Astrocyte (in vitro differentiated cells and primary cell): ENCODE data around the gene LRRK1. TPM values are rescaled to one million over a fixed set of nuclear protein-coding genes. Genes with fewer than 3 reads are reported as not detected.

ENCODE experiments used
- DNase-seq: peaks from one replicate; pipeline ENCODE4 v3.0.0-alpha.2; 2010; ENCODE audit warnings: low read depth
- FAIRE-seq: peaks from 2 replicates; lab custom pipeline; 2011; peaks lifted over from hg19 to GRCh38; lab: Jason Lieb, UNC
- H2AFZ ChIP-seq: 2 replicates; pipeline ENCODE4 v1.6.0; 2012; ENCODE audit warnings: low read depth, low read length, inconsistent platforms
- H3K27ac ChIP-seq: 2 replicates; pipeline ENCODE4 v1.5.1; 2011; ENCODE audit warnings: low read depth, low read length, inconsistent platforms
- H3K27me3 ChIP-seq: 2 replicates; pipeline ENCODE4 v1.6.0; 2011; ENCODE audit warnings: low read length, inconsistent platforms; ENCODE audit not compliant: insufficient read depth
- H3K36me3 ChIP-seq: 2 replicates; pipeline ENCODE4 v1.5.1; 2011; ENCODE audit warnings: low read length, inconsistent platforms; ENCODE audit not compliant: insufficient read depth
- H3K4me1 ChIP-seq: 2 replicates; pipeline ENCODE4 v1.5.1; 2011; ENCODE audit warnings: low read length, inconsistent platforms; ENCODE audit not compliant: insufficient read depth
- H3K4me2 ChIP-seq: 2 replicates; pipeline ENCODE4 v1.6.0; 2012; ENCODE audit warnings: low read length, inconsistent platforms
- H3K4me3 ChIP-seq: 2 replicates; pipeline ENCODE4 v1.5.1; 2011; ENCODE audit warnings: low read depth, mild to moderate bottlenecking, low read length, inconsistent platforms; ENCODE audit not compliant: insufficient read depth
- H3K79me2 ChIP-seq: 2 replicates; pipeline ENCODE4 v1.6.0; 2012; ENCODE audit warnings: mild to moderate bottlenecking, low read length, inconsistent platforms; ENCODE audit not compliant: insufficient read depth
- H3K9ac ChIP-seq: 2 replicates; pipeline ENCODE4 v1.6.0; 2012; ENCODE audit warnings: mild to moderate bottlenecking, low read length, inconsistent platforms
- H3K9me3 ChIP-seq: 2 replicates; pipeline ENCODE4 v1.5.1; 2012; ENCODE audit warnings: low read depth, mild to moderate bottlenecking, low read length, inconsistent platforms; ENCODE audit not compliant: insufficient read depth
- H4K20me1 ChIP-seq: 2 replicates; pipeline ENCODE4 v1.6.0; 2012; ENCODE audit warnings: low read length, inconsistent platforms; ENCODE audit not compliant: insufficient read depth
- H3K27ac Mint-ChIP-seq: one replicate; pipeline ENCODE4 v1.8.0; 2021; ENCODE audit warnings: mild to moderate bottlenecking, mixed read lengths; ENCODE audit not compliant: unreplicated experiment
- H3K27me3 Mint-ChIP-seq: one replicate; pipeline ENCODE4 v1.8.0; 2021; ENCODE audit warnings: low read depth, mixed read lengths; ENCODE audit not compliant: unreplicated experiment
- H3K36me3 Mint-ChIP-seq: one replicate; pipeline ENCODE4 v1.8.0; 2021; ENCODE audit warnings: low read depth, mixed read lengths; ENCODE audit not compliant: unreplicated experiment
- H3K4me1 Mint-ChIP-seq: one replicate; pipeline ENCODE4 v1.8.0; 2021; ENCODE audit warnings: low read depth, mixed read lengths; ENCODE audit not compliant: unreplicated experiment
- H3K4me3 Mint-ChIP-seq: one replicate; pipeline ENCODE4 v1.8.0; 2021; ENCODE audit warnings: mild to moderate bottlenecking, moderate library complexity, mixed read lengths; ENCODE audit not compliant: unreplicated experiment
- H3K9me3 Mint-ChIP-seq: one replicate; pipeline ENCODE4 v1.8.0; 2021; ENCODE audit warnings: mild to moderate bottlenecking, mixed read lengths; ENCODE audit not compliant: unreplicated experiment
- EZH2 ChIP-seq: IDR thresholded peaks from 2 replicates; pipeline ENCODE4 v1.6.1; 2012; ENCODE audit warnings: mild to moderate bottlenecking, low read length, inconsistent platforms; ENCODE audit not compliant: insufficient read depth
- total RNA-seq: library from RNA; stranded (reverse); gene quantifications from 2 replicates; pipeline ENCODE4 v1.2.1, GENCODE V29; 2021
- TF ChIP-seq, protein P1 (sequence below): IDR thresholded peaks from 2 replicates; pipeline ENCODE4 v1.5.1; 2011; ENCODE audit warnings: low read depth, mild to moderate bottlenecking, inconsistent platforms, low read length, moderate library complexity; ENCODE audit not compliant: insufficient read depth

The LRRK1 gene
- total RNA-seq, 1 donor from 2014 or later: 0.41 TPM

DNA sequence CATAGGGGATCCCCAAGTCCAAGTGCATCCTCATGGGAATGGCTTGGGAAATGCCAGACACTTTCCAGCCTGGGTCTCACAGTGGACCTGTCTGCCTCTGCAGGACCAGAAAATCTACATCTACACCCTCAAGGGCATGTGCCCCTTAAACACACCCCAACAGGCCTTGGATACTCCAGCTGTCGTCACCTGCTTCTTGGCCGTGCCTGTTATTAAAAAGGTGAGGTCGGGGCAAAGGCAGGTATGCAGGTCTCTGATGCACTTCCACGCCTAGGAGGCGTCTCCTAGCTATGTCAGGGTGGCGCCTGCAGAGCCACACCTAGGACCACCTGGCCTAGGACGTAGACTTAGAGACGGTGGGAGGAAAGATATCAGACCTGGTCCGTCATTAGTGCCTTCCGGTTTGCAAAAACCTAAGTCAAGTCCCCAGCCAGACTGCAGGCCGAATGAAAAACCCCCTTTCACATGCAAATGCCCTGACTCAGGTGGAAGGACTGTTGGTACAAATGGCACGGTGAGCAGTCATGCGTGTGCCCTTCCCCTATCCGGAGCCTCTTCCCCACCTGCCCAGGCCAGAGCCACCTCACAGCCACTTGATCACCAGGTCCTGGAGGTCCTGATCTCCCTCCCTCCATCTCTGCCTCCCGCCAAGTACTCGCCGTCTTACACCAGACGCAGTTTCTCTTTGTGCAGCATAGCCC, 143.5 kb downstream of the LRRK1 start:
- TF ChIP-seq, protein P1, sequence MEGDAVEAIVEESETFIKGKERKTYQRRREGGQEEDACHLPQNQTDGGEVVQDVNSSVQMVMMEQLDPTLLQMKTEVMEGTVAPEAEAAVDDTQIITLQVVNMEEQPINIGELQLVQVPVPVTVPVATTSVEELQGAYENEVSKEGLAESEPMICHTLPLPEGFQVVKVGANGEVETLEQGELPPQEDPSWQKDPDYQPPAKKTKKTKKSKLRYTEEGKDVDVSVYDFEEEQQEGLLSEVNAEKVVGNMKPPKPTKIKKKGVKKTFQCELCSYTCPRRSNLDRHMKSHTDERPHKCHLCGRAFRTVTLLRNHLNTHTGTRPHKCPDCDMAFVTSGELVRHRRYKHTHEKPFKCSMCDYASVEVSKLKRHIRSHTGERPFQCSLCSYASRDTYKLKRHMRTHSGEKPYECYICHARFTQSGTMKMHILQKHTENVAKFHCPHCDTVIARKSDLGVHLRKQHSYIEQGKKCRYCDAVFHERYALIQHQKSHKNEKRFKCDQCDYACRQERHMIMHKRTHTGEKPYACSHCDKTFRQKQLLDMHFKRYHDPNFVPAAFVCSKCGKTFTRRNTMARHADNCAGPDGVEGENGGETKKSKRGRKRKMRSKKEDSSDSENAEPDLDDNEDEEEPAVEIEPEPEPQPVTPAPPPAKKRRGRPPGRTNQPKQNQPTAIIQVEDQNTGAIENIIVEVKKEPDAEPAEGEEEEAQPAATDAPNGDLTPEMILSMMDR: no peak
- no peak for TF ChIP-seq EZH2

DNA sequence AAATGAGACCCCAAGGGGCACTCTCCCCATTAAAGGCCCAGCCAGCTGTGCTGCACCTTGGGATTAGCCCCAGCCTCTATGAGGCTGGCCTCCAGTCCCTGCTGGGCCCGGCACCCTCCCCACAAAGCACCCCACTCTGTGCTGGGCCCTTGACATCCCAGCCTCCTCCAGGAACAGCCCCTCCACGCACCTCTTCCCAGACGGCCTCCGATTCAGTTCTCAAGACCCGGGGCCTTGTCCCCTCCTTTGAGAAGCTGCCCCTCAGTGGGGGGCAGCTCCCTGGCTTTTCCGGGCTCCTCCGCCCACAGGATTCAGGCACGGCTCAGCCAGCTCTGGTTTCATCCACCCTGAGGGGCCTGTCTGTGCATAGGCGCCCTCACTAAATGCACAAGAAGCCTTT, 144.1 kb downstream of the LRRK1 start:
- H3K27ac Mint-ChIP-seq: no peak overlapping the region
- Histone ChIP-seq H3K9ac (no peak overlapping the region), H3K4me1 (peaks cover 10% of the 10 kb centered on the region), H3K27me3 (no peaks in the 10 kb centered on the region), H3K27ac (no peak overlapping the region), H4K20me1 (no peaks in the 10 kb centered on the region), H2AFZ (no peak overlapping the region), H3K4me2 (no peak overlapping the region), H3K79me2 (no peaks in the 10 kb centered on the region), H3K9me3 (no peaks in the 10 kb centered on the region), H3K36me3 (no peaks in the 10 kb centered on the region), H3K4me3 (no peak overlapping the region)
- no peak overlapping the region for H3K4me3 Mint-ChIP-seq
- no peak for DNase-seq
- H3K36me3 Mint-ChIP-seq: peaks cover 8% of the 10 kb centered on the region
- peaks cover 11% of the 10 kb centered on the region for H3K4me1 Mint-ChIP-seq
- peaks cover 9% of the 10 kb centered on the region for H3K9me3 Mint-ChIP-seq
- FAIRE-seq: no peak
- peaks cover 8% of the 10 kb centered on the region for H3K27me3 Mint-ChIP-seq
- TF ChIP-seq, protein P1: no peak
- no peak for TF ChIP-seq EZH2

More for the DNA sequence above, 143.5 kb downstream of the LRRK1 start:
- H3K4me1 Mint-ChIP-seq: peaks cover 7% of the 10 kb centered on the region
- Histone ChIP-seq H4K20me1 (no peaks in the 10 kb centered on the region), H3K4me1 (peaks cover 9% of the 10 kb centered on the region), H3K27me3 (no peaks in the 10 kb centered on the region), H3K36me3 (no peaks in the 10 kb centered on the region), H3K27ac (no peak overlapping the region), H3K79me2 (no peaks in the 10 kb centered on the region), H3K4me3 (no peak overlapping the region), H2AFZ (no peak overlapping the region), H3K4me2 (no peak overlapping the region), H3K9me3 (no peaks in the 10 kb centered on the region), H3K9ac (no peak overlapping the region)
- H3K9me3 Mint-ChIP-seq: peaks cover 9% of the 10 kb centered on the region
- H3K4me3 Mint-ChIP-seq: no peak overlapping the region
- H3K36me3 Mint-ChIP-seq: peaks cover 8% of the 10 kb centered on the region
- no peak for DNase-seq
- FAIRE-seq: no peak
- H3K27ac Mint-ChIP-seq: no peak overlapping the region
- H3K27me3 Mint-ChIP-seq: peaks cover 8% of the 10 kb centered on the region
